ENCODE measurements around the gene CHCHD3. TPM values are rescaled to one million over a fixed set of nuclear protein-coding genes. Genes with fewer than 3 reads are reported as not detected.

CHCHD3 gene
- total and polyA plus RNA-seq, 4 donors: 25.5 to 37.8 (median 31.8) TPM

DNA sequence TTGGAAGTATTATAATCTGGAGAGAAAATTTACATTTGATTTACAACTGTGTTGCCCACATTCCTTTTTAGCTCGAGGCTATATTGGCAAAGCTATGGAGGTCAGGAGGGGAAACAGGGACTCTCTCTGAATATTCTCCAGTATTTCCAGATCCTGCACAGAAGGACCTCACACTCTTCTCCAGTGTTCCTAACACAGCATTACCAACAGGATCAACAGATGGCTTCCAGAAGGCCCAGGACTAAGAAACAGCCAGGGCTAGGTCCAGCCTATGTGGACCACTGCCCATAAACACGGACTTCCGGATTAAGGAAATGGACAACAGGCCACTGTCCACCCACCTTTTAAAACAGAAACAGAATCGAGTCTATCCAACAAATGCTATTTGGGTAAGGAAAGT lies 65.3 kb downstream of the CHCHD3 start (continued):
- TF ChIP-seq, protein P1, sequence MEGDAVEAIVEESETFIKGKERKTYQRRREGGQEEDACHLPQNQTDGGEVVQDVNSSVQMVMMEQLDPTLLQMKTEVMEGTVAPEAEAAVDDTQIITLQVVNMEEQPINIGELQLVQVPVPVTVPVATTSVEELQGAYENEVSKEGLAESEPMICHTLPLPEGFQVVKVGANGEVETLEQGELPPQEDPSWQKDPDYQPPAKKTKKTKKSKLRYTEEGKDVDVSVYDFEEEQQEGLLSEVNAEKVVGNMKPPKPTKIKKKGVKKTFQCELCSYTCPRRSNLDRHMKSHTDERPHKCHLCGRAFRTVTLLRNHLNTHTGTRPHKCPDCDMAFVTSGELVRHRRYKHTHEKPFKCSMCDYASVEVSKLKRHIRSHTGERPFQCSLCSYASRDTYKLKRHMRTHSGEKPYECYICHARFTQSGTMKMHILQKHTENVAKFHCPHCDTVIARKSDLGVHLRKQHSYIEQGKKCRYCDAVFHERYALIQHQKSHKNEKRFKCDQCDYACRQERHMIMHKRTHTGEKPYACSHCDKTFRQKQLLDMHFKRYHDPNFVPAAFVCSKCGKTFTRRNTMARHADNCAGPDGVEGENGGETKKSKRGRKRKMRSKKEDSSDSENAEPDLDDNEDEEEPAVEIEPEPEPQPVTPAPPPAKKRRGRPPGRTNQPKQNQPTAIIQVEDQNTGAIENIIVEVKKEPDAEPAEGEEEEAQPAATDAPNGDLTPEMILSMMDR (IDR thresholded peaks at IDR 0.05; ENCODE audit: low read depth, low read length, missing input control): no peak

- no peak overlapping the region for H3K27ac ChIP-seq (ENCODE audit: low read depth in 1 of 2, low read length in 2 of 2)
- H3K4me3 ChIP-seq (ENCODE audit: low read depth in 1 of 3, low read length in 3 of 3): no peak overlapping the region
- no peak for DNase-seq (ENCODE audit: low spot score)
- H3K9ac ChIP-seq (ENCODE audit: low read depth in 1 of 2, low read length in 2 of 2): no peak overlapping the region
- H3K9me3 ChIP-seq (ENCODE audit: control insufficient read depth in 4 of 4, low read length in 3 of 4): no peaks in the 10 kb centered on the region
- TF ChIP-seq, protein P2, sequence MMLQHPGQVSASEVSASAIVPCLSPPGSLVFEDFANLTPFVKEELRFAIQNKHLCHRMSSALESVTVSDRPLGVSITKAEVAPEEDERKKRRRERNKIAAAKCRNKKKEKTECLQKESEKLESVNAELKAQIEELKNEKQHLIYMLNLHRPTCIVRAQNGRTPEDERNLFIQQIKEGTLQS (IDR thresholded peaks at IDR 0.05): no peak
- TF ChIP-seq RAD21 (IDR thresholded peaks at IDR 0.05) (no peak), YY1 (IDR thresholded peaks at IDR 0.05) (no peak), FOXA1 (IDR thresholded peaks at IDR 0.05) (no peak), JUND (IDR thresholded peaks at IDR 0.05) (no peak), SP1 (IDR thresholded peaks at IDR 0.05) (no peak), HNF4G (IDR thresholded peaks at IDR 0.05) (no peak), TAF1 (conservative IDR thresholded peaks at IDR 0.05) (no peak), EGR1 (IDR thresholded peaks at IDR 0.05; ENCODE audit: low read depth in 2 of 2) (no peak), REST (IDR thresholded peaks at IDR 0.05) (no peak), HNF4A (conservative IDR thresholded peaks at IDR 0.05) (no peak), NR2F2 (IDR thresholded peaks at IDR 0.05) (no peak), GABPA (IDR thresholded peaks at IDR 0.05 in 1 of 2, conservative IDR thresholded peaks at IDR 0.05 in 1 of 2) (no peak), FOXA2 (IDR thresholded peaks at IDR 0.05) (no peak), RXRA (IDR thresholded peaks at IDR 0.05) (no peak), ZBTB33 (IDR thresholded peaks at IDR 0.05) (no peak), MAX (IDR thresholded peaks at IDR 0.05) (no peak)
- TF ChIP-seq, protein P1 (IDR thresholded peaks at IDR 0.05; ENCODE audit: low read depth, low read length, missing input control): no peak
- H3K27me3 ChIP-seq (ENCODE audit: control insufficient read depth in 4 of 4, insufficient read depth in 4 of 4, low read length in 3 of 4): no peaks in the 10 kb centered on the region
- peaks cover 0 to 2% (median 0%) of the 10 kb centered on the region in 4 donors for H3K36me3 ChIP-seq (ENCODE audit: control insufficient read depth in 4 of 4, insufficient read depth in 3 of 4, low read depth in 1 of 4, low read length in 3 of 4)
- peaks cover 0 to 2% (median under 1%) of the 10 kb centered on the region in 4 donors for H3K4me1 ChIP-seq (ENCODE audit: control insufficient read depth in 4 of 4, insufficient read depth in 4 of 4, low read length in 3 of 4)
These were observed 66.0 kb downstream of the CHCHD3 start for GRCh38 chr7:133015888-133016287.

Data from liver (tissue), 9 donors.